SK-N-MC (cell line): ENCODE results near the gene NRP1.

Experiments used
- EZH2 ChIP-seq: fragments of 200-600 bp; sonication (generic); IDR thresholded peaks from one replicate; pipeline ENCODE4 v1.6.1; 2017; ENCODE audit warnings: antibody characterized with exemption
- POLR2AphosphoS5 ChIP-seq: IDR thresholded peaks from 2 replicates; pipeline ENCODE4 v1.6.1; 2012; ENCODE audit warnings: mild to moderate bottlenecking, low read depth, low read length, borderline replicate concordance

DNA sequence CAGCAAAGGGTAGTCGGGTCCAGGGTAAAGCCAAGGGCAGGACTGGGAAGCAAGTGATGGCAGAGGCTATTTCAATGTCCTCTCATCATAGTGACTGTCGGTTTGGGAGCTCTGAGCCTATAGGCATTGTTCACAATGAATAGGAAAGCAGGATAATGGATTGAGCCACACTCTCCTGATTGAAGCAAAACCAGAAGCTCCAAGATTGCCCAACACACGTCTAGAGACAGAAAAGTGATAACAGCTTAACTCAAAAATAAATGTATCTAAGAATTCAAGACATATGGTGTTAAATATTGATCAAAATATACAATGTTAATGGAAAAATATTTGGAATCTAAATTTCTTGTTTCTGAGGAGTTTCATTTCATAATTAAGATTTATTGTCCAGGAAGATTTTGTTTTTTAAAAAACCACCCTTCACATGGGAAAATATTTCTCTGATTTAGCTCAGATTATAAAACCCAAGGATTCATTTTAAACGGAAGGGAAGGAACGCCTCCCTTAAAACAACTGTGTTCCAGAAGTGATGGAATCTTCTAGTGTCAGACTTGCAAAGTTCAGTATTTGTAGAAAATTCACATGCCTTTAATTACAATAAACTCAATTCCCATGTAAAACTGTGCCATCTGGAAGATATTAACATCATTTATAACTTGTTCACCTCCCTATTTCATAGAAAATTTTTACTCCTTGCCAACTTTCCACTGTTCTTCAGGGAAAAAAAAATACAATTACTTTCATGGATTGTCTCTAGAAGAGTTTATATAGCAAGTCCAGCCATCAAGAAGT, 54.5 kb downstream of the NRP1 start:
- TF ChIP-seq POLR2AphosphoS5 (no peak), EZH2 (no peak)
